HPDE6-E6E7 (cell line): ENCODE data around the gene DLX4.

Experiments
- DNase-seq: peaks from one replicate; pipeline ENCODE4 v3.0.0; 2011; ENCODE audit warnings: missing footprints; ENCODE audit errors: extremely low spot score

The DLX4 gene

DNA sequence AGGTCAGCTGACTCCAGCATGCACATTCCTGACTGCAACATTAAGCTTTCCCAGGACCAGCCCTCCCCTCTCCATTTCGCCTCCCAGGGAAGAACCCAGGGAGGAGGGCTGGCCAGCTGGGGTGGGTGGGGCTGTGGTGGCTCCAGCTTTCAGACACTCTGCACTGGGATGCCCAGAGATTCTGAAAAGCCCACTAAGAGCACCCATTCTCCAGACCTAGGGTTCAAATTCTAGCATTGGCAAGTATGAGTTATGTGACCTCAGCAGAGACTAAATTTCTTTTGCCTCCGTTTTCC lies 18.2 kb downstream of the DLX4 start:
- DNase-seq, result no peak

DNA sequence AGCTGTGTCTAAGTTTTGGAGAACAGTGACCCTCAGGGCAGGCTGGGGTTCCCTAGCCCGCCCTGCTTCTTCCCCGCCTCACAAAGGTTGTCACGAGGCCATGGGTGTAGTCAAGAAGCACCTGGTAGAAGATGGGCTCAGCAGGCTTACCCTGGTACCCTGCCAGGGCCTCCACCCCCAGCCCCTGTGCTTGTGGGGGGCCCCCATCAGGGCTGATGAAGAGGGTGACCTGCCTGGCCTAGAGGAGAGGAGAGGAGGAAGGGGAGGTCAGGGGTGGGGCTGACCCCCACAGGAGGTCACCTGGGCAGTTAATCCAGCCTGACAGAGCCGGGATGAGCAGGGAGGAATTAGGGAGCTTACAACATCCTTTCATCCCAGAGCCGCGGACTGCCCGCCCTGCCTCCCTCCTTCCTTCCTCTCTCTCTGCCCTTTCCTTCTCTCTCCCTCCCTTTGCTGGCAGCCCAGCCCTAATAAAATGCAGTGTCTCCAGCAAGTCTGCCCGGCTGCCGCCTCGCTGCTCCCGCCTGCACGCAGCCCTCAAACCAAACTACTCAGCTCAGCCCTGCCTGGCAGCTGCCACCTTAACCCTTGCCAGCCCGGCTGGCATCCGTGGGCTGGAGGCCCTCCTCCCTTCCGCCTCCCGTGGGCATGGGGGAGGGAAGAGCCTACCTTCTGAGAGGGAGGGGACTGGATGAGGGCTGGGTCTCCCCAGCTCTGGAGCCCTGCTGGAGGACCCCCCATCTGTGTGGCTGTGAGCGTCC lies 18.9 kb downstream of the DLX4 start:
- no peak for DNase-seq

DNA sequence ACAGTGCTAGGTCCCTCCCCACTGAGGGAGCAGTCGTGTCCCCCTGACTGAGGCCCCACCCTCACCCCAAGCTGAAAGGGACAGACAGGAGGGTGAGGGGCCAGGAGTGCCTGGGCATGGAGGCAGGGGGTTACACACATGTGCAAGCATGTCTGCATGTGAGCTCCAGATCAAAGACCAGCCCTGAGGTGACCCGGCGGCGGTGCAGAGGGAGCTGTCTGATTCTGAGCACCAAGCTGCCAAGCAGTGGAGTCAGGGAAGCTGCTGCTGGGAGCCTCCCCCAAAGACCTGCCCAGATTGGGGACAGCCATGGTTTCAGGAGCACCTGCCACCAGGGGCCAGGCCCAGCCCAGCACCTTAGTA lies 20.5 kb downstream of the DLX4 start:
- DNase-seq, result no peak

DNA sequence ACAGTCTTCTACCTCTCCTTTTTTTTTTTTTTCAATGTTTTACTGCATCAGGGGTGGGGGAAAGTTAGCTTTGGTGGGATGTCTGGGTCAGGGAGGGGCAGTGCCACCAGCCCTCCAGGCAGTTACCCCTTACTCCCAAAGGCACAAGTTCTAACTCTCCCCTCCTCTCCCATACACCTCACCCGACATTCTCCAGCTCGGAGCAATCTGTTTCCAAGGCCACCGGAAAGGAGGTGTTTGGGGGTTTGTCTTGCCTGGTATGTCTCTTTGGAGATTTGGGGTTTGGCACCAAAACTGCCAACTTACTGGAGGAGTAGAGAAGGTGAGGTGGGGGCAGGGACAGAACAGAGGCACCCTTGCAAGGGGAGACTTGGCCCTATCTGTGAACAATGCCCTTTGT lies 21.3 kb downstream of the DLX4 start:
- DNase-seq, result no peak

DNA sequence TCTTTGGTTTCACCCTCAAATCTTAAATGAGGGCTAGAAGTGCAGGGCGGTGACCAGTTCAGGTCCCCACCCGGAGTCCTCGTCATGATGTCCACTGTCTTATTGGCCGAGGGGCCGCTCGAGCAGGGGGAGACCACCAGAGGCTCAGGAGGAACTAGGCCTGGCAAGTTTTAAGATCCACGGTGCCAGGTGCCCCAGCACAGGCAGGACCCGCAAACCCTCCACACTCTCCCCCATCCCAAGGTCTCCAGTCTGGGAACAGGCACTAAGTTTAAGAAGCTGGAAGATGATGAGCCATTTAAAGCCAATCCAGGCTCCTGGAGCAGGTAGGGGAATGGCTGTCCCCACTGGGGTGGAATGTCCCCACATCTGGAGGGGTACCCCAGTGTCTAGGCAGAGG lies 21.9 kb downstream of the DLX4 start:
- DNase-seq, result no peak

DNA sequence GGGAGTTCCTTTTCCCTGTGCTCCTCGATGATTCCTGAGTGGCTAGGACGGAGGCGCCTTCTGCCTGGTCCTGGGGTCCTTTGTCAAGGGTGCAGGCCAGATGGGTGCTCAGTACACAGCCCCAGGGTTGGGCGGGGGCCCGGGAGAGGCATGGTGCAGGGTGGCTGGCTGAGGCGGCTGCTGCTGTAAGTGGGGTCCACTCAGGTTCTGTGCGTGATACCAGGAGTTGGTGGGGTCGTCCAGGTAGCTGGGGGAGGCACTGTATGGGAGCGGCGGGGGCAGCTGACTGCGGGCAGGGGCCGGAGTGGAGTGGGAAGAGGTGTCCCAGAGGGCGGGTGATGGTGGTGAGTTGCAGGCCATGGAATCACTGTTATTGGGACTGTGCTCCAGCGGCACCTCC lies 22.4 kb downstream of the DLX4 start:
- no peak for DNase-seq

DNA sequence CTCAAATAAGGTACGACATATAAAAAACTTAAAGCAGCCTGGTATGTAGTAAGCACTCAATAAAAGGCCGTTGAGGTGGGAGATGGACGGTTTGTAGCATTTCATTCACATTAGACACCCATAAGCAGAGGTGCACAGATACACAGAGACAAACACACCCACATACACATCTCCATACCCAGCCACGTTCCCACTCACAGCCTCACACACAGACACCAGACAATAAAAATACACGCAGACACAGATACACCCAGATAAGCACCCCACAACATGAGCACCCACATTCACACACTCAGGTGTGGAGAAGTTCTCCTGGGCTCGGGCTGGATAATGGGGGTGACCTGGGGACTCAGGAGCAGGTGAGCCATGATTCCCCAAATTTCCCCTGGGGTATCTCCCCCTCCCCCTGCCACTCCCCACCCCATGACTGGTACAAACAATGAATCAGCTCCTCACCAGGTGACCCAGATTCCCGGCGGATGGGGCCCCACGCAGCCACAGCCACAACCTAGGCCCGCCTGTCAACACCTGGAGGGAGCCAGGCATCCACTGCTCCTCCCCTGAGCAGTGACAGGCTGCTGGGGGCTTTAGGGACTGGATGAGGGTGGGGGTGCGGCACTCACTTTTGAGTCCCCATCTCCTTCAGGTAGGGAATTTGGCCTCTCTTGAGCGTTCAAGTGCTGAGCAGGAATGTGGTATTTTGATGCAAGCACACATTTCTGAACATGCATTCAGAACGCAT lies 23.4 kb downstream of the DLX4 start:
- no peak for DNase-seq

DNA sequence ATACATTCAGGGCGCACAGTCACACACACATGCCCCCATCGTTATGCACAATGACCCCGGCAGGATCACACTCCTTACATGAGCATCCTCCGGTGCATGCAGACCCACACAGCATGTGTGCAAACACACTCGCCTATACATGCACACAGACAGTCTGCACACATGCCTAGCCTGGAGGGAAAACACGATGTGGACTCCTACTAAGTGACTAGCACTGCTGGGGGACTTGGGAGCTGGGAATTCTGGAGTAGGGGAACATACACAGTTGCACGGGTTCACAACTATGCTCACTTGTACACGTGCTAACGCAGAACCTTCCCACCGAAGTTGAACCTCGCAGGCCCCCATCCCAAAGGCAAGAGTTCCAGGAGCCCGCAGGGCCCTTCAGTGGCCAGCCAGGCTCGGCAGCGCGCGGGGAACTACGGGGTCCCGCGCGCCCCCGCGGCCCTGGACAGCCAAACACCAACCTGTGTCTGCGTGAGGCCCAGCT lies 24.0 kb downstream of the DLX4 start:
- DNase-seq, result no peak

DNA sequence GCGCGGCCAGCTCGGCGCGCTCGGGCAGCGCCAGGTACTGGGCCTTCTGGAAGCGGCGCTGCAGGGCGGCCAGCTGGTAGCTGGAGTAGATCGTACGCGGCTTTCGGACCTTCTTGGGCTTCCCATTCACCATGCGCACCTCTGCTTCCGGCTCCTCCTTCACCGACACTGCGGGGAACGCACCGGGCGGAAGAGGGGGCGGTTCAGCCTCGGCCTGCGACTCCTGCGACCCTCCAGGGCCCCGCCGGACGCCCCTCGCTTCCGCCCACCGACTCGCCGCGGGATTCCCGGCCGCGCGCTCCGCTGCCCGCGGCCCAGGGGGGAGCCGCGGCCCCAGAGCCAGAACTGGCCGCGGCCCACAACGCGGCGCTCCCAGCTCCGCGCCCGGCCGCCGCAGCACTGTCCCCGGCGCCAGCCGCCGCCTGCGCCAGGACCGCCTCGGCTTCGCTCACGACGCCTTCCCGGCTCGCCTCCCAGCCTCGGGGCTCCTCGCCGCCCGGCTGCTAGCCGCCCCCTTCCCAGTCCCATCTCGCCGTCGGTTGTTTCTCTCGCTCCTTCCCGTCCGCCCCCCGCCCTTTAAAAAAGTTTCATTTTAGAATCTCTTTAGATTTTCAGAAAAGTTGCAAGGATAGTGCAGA lies 24.6 kb downstream of the DLX4 start:
- no peak for DNase-seq

DNA sequence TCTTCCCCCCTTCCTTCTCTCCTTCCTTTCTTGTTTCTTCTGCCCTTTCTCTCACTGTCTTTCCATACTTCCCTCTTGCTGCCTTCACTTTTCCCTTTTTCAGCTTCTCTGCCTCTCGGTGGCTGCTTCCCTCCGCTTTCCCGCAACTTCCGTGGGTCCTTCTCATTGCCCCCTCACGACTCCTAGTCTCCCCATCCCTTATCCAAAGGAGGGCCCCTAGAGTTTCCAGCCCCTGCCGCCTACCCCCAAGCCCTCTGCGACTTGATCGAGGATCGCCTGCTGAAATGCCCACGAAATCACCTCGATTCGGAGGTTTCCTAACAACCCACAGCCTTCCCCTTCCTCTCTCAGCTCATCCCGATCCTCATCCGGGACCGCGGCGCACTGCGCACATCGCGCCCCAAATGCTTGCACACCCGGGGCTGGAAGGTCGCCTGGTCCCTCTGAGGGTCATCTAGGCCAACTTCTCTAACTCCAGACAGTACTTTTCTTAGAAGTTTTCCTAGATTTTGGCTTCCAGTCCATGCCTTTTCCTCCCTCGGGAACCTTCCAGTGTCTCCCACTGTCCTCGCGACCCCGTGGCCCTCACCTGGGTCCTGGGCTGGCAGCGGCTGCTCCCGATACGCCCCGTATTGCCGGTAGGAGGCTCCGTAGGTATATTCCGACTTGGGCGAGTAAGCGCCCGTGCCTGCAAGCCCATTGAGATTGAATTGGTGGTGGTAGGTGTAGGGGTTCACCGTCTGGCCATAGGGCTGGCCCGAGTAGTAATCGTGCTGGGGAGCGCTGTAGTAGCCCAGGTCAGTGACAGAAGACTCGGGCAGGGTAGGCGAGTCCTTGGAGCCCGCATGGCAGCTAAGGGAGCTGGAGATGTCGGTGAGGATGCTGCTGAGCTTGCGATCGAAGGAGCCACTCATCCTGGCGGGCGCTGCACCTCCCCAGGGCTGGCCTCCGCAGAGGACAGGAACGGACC lies 25.4 kb downstream of the DLX4 start:
- DNase-seq, result no peak

DNA sequence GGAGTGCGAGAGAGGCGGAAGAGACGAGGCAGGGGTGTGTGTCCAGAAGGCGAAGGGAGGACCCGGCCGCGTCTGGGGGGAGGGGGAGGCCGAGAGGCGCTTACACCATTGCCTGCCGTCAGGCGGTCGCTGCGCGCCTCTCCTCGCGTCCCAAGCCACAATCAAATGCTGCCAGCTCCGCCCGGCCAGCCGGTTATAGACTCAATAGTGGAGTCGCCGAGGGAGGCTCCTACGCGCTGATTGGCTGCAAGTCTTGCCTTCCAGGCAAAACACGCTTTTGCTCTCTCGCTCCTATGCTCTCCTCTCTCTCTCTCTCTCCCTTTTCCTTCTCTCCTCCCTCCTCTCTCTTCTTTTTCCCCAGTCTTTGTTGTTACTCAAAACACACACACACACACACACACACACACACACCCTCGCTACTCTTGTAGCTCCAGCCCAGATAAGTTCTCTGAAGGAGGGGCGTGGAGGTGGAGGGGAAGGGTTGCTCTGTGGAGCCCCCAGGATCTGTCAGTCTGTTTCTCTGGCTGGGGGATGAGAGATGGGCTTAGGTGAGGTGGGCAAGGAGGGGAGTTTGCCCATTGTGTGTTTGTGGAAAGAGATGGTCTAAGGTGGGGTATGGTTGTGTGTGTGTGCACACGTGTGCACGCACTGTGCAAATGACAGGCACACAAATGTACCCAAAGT lies 26.2 kb downstream of the DLX4 start, which contains the start of gene DLX3:
Gene DLX3, minus strand, starts transcription at position 170 of the 684 bp plus-strand sequence. CDS start 226 bp downstream, outside the sequence.
- peak; percentile 81 for DNase-seq

DNA sequence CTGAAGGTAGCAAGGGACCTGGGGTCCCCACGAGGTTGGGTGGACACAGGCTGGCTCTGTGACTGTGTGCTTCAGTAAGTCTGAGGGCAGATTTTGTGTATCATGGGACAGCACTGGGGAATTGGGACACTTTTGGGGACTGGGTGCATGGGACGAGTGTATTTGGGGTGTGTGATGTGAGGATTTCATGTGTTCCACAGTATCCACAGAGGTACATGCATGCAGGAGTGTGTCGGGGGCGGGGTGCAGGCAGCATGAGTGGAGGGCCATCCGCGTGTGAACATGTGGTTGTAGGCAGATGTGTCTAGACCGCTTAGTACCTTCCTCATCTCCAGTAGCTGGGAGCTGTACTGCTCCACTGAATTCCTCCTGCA lies 27.1 kb downstream of the DLX4 start:
- DNase-seq, result no peak

DNA sequence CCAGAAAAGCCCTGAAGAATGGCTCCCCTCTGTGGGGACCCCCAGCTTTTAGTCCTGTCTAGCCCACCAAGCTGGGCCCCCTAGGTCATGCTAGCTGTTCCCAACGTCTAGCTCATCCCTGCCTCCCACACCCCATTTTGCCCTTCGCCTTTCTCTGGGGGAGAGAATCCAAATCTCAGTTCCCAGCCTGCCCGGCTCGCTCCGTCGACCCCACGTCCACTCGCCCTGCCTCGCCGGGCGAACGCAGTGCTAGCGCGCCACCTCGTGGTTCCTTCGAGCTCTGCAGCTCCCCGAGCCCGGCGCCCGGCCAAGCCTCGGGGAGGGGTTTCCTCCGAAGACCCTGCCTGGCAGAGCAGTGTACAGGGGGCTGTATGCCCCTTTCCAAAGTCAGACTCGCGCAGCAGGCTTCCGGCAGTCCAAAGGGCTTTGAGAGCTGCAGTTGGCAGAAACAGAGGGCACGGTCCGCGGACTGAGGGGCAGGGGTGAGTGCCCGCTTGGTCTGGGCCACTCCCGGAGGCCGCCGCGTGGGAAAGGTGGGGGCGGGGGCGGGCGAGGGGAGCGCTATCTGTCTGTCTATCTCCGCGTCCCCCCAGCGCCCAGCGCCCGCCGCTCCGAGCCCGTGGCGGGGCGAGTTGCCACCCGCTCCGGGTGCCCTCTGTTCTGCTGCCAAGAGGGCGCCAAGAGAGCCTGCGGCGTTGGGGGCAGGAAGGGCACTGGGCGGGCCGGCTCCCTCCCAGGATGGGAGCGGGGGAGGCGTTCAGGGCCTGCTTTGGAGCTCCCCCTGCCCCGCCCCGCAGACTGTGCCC lies 27.7 kb downstream of the DLX4 start:
- DNase-seq, result no peak

DNA sequence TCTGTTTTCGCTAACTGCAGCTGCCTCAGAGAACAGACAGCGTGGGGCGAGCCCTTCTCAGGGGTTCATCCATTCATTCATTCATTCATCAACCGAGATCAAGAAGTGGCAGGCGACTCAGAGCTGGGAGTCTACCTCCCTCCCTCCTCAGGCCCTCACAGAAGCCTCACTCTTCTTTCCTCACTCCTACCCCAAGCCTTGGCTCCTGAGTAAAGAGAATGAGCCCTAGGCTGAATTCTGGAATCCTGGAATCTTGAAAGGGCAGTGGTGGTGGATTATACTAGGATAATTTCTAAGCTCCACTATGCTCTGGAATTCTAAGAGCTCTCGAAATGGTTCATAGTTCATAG lies 28.3 kb downstream of the DLX4 start:
- no peak for DNase-seq

DNA sequence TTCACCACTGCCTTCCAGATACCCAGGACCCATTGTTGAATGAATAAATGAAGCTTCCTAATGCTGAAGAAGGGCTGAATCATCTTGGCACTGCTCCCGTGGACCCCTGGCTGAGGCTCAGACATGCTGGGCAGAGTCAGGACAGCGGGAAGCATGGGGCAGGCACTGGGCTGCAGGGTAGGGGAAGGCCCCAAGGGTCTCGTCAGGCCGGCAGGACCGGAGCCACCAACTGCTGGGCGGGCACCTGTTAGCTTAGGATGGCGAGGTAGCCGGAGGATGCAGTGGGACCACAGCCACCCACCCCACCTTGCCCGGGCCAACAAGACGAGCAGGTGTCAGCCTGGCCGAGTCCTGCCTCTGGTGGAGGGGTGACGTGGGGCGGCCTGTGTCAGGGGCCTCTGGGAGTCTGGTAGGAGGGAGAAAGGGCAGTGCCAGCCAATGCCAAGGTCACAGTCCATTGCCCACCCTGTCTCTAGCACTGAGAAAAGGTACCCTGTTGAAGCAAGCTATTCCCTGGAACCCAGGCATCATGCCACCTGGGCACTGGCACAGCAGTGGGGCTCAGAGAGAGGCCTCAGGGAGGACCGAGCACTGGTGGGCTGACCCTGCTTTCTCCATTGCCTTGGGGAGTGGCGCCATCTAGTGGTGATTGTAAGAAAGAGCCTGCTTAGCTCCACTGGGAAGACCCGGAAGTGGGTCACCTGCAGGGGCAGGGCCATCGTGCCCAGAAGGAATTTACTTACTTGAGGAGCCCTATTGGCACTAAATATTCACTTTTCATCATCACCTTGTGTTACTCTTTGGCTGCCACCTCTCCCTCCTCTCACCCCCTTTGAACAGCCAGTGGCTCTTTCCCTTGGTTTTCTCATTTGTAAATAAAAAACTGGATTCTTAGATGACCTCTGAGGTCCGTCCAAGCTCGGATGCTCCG lies 29.0 kb downstream of the DLX4 start:
- peak; percentile 90 for DNase-seq

DNA sequence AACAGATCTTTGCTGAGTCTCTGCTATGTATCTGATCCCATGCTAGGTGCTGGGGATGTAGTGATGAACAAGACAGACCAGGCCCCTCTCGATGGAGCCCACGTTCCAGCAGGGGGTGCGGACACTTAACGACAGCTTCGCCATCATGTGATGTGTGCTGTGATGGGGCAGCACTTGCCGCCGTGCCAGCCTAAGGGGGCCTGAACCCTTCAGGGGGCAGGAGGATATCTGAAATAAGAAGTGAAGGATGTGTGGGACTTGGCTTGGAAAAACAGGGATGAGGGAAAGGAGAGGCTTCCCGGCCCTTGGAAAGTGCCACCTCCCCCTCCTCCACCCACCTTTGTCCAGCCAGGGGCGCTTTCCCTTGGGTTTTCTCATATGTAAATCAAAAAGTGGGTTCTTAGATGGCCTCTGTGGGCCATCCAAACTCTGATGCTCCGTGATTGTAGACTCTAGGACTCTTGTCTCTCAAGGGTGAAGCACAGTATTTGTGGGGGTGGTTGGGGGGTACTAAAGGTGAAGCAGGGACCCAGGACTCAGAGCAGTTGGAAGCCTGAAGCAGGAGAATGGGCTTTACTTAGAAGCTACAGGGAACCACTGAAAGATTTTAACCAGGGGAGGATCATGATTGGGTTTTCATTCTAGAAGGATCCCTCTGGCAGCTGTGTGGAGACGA lies 30.0 kb downstream of the DLX4 start:
- DNase-seq, result no peak

DNA sequence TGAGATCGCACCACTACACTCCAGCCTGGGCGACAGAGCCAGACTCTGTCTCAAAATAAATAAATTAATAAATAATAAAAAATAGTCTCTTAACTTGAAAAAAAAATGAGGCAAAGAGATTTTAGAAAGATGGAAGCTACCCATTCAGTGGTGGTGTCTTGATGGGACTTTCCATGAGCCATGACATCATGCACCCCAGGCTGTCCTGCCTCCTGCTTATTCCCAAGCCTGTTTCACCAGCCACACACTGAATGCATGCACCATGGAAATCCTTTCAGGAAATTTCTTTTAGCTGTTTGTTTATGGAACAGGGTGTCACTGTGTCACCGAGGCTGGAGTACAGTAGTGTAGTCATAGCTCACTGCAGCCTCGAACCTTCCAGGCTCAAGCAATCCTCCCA lies 34.9 kb downstream of the DLX4 start:
- DNase-seq, result no peak

DNA sequence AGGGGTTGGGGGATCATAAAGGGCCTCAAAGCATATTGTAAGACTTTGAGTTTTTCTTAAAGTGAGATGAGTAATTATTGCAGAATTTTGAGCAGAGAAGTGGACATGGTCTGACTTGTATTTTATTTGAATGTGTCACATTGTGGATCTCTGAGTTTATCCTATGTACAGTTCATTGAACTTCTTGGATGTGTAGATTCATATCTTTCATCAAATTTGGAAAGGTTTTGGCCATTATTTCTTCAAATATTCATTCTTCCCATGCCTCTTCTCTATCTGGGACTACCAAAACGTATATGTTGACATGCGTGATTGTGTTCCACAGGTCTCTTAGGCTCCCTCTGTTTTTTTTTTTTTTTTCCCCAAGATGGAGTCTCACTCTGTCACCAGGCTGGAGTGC lies 40.3 kb downstream of the DLX4 start:
- DNase-seq, result no peak

DNA sequence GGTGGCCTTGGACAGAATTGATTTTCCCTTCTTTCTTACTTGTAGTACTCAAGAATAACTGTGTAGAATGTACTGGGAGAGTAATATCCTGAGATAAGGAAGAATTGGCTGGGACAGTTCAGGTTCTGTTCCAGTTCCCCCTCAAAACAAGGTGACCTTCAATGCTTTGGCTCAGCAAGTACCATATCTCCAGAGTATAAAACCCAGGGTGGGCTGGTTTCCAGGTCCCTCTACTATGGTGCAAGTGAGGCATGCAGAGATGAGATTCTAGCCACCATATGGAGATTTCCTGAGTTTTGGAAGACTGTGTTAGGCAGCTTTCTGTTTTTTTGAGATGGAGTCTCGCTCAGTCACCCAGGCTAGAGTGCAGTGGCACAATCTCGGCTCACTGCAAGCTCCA lies 44.1 kb downstream of the DLX4 start:
- DNase-seq, result no peak
